Measurements from ENCODE around the gene PEX7. TPM values are rescaled to one million over a fixed set of nuclear protein-coding genes. Genes with fewer than 3 reads are reported as not detected.
"Not testable (repeated sequence)": the region's sequence is repeated elsewhere in the genome, so short reads cannot be mapped to it uniquely, and the experiment has no call there.

PEX7 gene
- total RNA-seq, 1 donor from 2014 or later = 12.5 TPM

- no peak overlapping the region for H3K4me3 ChIP-seq (ENCODE audit: low read depth, low read length)
- TF ChIP-seq CTCF (conservative IDR thresholded peaks at IDR 0.05; ENCODE audit: low read depth, low read length) = no peak
- DNase-seq (ENCODE audit: low read depth) = no peak
Measured at GRCh38 chr6:136840276-136841001, 18.0 kb downstream of the PEX7 start.

GRCh38 chr6:136843210-136843609, 20.8 kb downstream of the PEX7 start:
- DNase-seq (ENCODE audit: low read depth) = no peak
- TF ChIP-seq CTCF (conservative IDR thresholded peaks at IDR 0.05; ENCODE audit: low read depth, low read length) = no peak
- no peak overlapping the region for H3K4me3 ChIP-seq (ENCODE audit: low read depth, low read length)

GRCh38 chr6:136846046-136846445, 23.7 kb downstream of the PEX7 start:
- TF ChIP-seq CTCF (conservative IDR thresholded peaks at IDR 0.05; ENCODE audit: low read depth, low read length) = peak; percentile 82
- DNase-seq (ENCODE audit: low read depth) = no peak
- no peak overlapping the region for H3K4me3 ChIP-seq (ENCODE audit: low read depth, low read length)

GRCh38 chr6:136846477-136846876, 24.1 kb downstream of the PEX7 start:
- DNase-seq (ENCODE audit: low read depth); H3K4me3 ChIP-seq (ENCODE audit: low read depth, low read length): not testable (repeated sequence)

GRCh38 chr6:136849979-136850563, 27.7 kb downstream of the PEX7 start:
- H3K4me3 ChIP-seq (ENCODE audit: low read depth, low read length); DNase-seq (ENCODE audit: low read depth): not testable (repeated sequence)

GRCh38 chr6:136859430-136859829, 37.0 kb downstream of the PEX7 start:
- no peak overlapping the region for H3K4me3 ChIP-seq (ENCODE audit: low read depth, low read length)
- no peak for DNase-seq (ENCODE audit: low read depth)
- TF ChIP-seq CTCF (conservative IDR thresholded peaks at IDR 0.05; ENCODE audit: low read depth, low read length) = no peak

GRCh38 chr6:136860043-136860442, 37.7 kb downstream of the PEX7 start:
- DNase-seq (ENCODE audit: low read depth) = no peak
- no peak overlapping the region for H3K4me3 ChIP-seq (ENCODE audit: low read depth, low read length)
- no peak for TF ChIP-seq CTCF (conservative IDR thresholded peaks at IDR 0.05; ENCODE audit: low read depth, low read length)

- no peak for DNase-seq (ENCODE audit: low read depth)
- TF ChIP-seq CTCF (conservative IDR thresholded peaks at IDR 0.05; ENCODE audit: low read depth, low read length) = no peak
- no peak overlapping the region for H3K4me3 ChIP-seq (ENCODE audit: low read depth, low read length)
Measured at GRCh38 chr6:136862662-136863061, 40.3 kb downstream of the PEX7 start.

All from epithelial cell of proximal tubule (primary cell).